Ureter (tissue), 1 donor: ENCODE results near the gene TNNC2. TPM values are rescaled to one million over a fixed set of nuclear protein-coding genes. Genes with fewer than 3 reads are reported as not detected.
A peak's percentile ranks its signal among the peaks of the same experiment; 100 is the strongest.

ENCODE experiments used
- DNase-seq: peaks from one replicate; pipeline ENCODE4 v3.0.0-alpha.2; 2020; ENCODE audit warnings: low spot score
- total RNA-seq: library from RNA; stranded (reverse); gene quantifications from one replicate; pipeline ENCODE4 v1.2.4, GENCODE V29; 2023
- donor health status: DM: yes; HTN: yes; CAD: no.

TNNC2 gene
- total RNA-seq, 1 donor from 2014 or later, result 0.57 TPM

- peak; percentile 67 for DNase-seq
Observed at GRCh38 chr20:45781391-45781931, 45.7 kb downstream of the TNNC2 start.

- DNase-seq, result no peak
Observed at GRCh38 chr20:45780159-45780558, 47.0 kb downstream of the TNNC2 start.

GRCh38 chr20:45779011-45779915 is 47.8 kb downstream of the TNNC2 start:
- DNase-seq, result peak; percentile 93

GRCh38 chr20:45776931-45777330 is 50.2 kb downstream of the TNNC2 start:
- DNase-seq, result no peak

- no peak for DNase-seq
Observed at GRCh38 chr20:45775411-45775810, 51.7 kb downstream of the TNNC2 start.

DNA sequence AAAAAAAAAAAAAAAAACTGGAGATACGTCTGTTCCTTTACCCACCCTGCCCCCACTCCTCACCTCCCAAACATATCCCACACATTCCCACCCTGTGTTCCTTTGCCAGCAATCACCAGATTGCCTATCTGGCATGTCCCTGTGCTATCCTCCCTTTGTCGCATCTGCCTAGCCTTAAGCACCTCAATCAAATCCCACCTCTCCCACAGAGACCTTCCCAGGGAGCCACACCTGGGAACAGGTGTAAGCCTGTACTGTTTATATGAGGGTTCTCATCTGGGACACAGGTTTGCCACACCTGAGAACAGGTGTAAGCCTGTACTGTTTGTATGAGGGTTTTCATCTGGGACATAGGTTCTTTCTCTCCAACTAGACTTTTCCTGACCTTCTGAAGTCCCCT is 52.2 kb downstream of the TNNC2 start:
- no peak for DNase-seq

Other genes with a start within 250 kb of the TNNC2 start
- gene WFDC8, start 248.0 kb downstream of the TNNC2 start, total RNA-seq, result not detected
- not detected for gene WFDC10A, start 197.6 kb downstream of the TNNC2 start, total RNA-seq
- gene WFDC9, start 196.0 kb downstream of the TNNC2 start, total RNA-seq, result not detected
- gene WFDC11, start 157.1 kb downstream of the TNNC2 start, total RNA-seq, result not detected
- 0.55 TPM for gene WFDC13, start 125.3 kb downstream of the TNNC2 start, total RNA-seq
- gene WFDC10B, start 122.3 kb downstream of the TNNC2 start, total RNA-seq, result 1.9 TPM
- gene SPINT4, start 105.0 kb downstream of the TNNC2 start, total RNA-seq, result not detected
- 3.0 TPM for gene WFDC3, start 35.4 kb downstream of the TNNC2 start, total RNA-seq
- 24.5 TPM for gene DNTTIP1, start 35.4 kb downstream of the TNNC2 start, total RNA-seq
- gene UBE2C, start 14.7 kb downstream of the TNNC2 start, total RNA-seq, result 1.1 TPM
- 31.4 TPM for gene SNX21, start 6.5 kb upstream of the TNNC2 start, total RNA-seq
- 21.0 TPM for gene ACOT8, start 30.1 kb upstream of the TNNC2 start, total RNA-seq
- 4.1 TPM for gene ZSWIM3, start 30.3 kb upstream of the TNNC2 start, total RNA-seq
- 14.4 TPM for gene ZSWIM1, start 53.9 kb upstream of the TNNC2 start, total RNA-seq
- 8.6 TPM for gene SPATA25, start 60.3 kb upstream of the TNNC2 start, total RNA-seq
- gene NEURL2, start 63.9 kb upstream of the TNNC2 start, total RNA-seq, result 17.9 TPM
- 98.0 TPM for gene CTSA, start 64.0 kb upstream of the TNNC2 start, total RNA-seq
- 101 TPM for gene PLTP, start 84.8 kb upstream of the TNNC2 start, total RNA-seq
- 37.5 TPM for gene PCIF1, start 107.4 kb upstream of the TNNC2 start, total RNA-seq
- gene ZNF335, start 144.9 kb upstream of the TNNC2 start, total RNA-seq, result 23.9 TPM
- 1.4 TPM for gene MMP9, start 181.6 kb upstream of the TNNC2 start, total RNA-seq
- not detected for gene SLC12A5, start 201.9 kb upstream of the TNNC2 start, total RNA-seq